Smooth muscle cell (in vitro differentiated cells): ENCODE data around the gene ZNF311. TPM values are rescaled to one million over a fixed set of nuclear protein-coding genes. Genes with fewer than 3 reads are reported as not detected.

Source experiments
- DNase-seq: peaks from one replicate; lab custom pipeline; 2025; ENCODE audit not compliant: unreplicated experiment; lab: John Stamatoyannopoulos, UW
- H2AFZ ChIP-seq: fragments of 200-600 bp; sonication (generic); 2 replicates; pipeline ENCODE4 v1.6.0; 2016; ENCODE audit warnings: antibody characterized with exemption, low read depth, mild to moderate bottlenecking
- H3F3A ChIP-seq: fragments of 200-600 bp; sonication (generic); 2 replicates; pipeline ENCODE4 v1.6.0; 2017; ENCODE audit warnings: antibody characterized with exemption, low read depth
- H3K27ac ChIP-seq: fragments of 200-600 bp; sonication (generic); 2 replicates; pipeline ENCODE4 v1.5.1; 2016; ENCODE audit warnings: low read depth, mild to moderate bottlenecking
- H3K27me3 ChIP-seq: fragments of 200-600 bp; sonication (generic); 2 replicates; pipeline ENCODE4 v1.6.1; 2016; ENCODE audit warnings: low read depth, mild to moderate bottlenecking
- H3K36me3 ChIP-seq: fragments of 200-600 bp; sonication (generic); 2 replicates; pipeline ENCODE4 v1.5.1; 2016; ENCODE audit warnings: low read depth
- H3K4me1 ChIP-seq: fragments of 200-600 bp; sonication (generic); 2 replicates; pipeline ENCODE4 v1.5.1; 2016; ENCODE audit warnings: low read depth
- H3K4me2 ChIP-seq: fragments of 200-600 bp; sonication (generic); 2 replicates; pipeline ENCODE4 v1.6.0; 2016; ENCODE audit warnings: mild to moderate bottlenecking
- H3K4me3 ChIP-seq: fragments of 200-600 bp; sonication (generic); 2 replicates; pipeline ENCODE4 v1.5.1; 2016; ENCODE audit warnings: mild to moderate bottlenecking
- H3K79me2 ChIP-seq: fragments of 200-600 bp; sonication (generic); 2 replicates; pipeline ENCODE4 v1.6.0; 2016; ENCODE audit warnings: low read depth, mild to moderate bottlenecking
- H3K9ac ChIP-seq: fragments of 200-600 bp; sonication (generic); 2 replicates; pipeline ENCODE4 v1.6.0; 2016; ENCODE audit warnings: low read depth
- H3K9me3 ChIP-seq: fragments of 200-600 bp; sonication (generic); replicated peaks from 2 replicates; pipeline ENCODE4 v1.5.1; 2016; ENCODE audit warnings: low read depth
- H4K20me1 ChIP-seq: fragments of 200-600 bp; sonication (generic); 2 replicates; pipeline ENCODE4 v1.6.0; 2016; ENCODE audit warnings: low read depth
- CTCF ChIP-seq: fragments of 200-600 bp; sonication (generic); IDR thresholded peaks from 2 replicates; pipeline ENCODE4 v1.5.1; 2017; ENCODE audit warnings: borderline replicate concordance, mild to moderate bottlenecking, antibody characterized with exemption; ENCODE audit not compliant: insufficient read depth, poor library complexity, severe bottlenecking
- WGBS: methylation state at CpG from one replicate; pipeline ENCODE4 v1.1.7; 2016; ENCODE audit warnings: low lambda C conversion rate; 5-methylcytosine and 5-hydroxymethylcytosine counted together
- polyA plus RNA-seq: library from polyadenylated mRNA; unstranded; fragments of >200 nt; fragmentation: Nextera tagmentation; extraction: Ambion mirVana; gene quantifications from 2 replicates; pipeline ENCODE4 v1.2.1, GENCODE V29; 2016
- total RNA-seq: library from RNA; depleted of rRNA; stranded (reverse); fragments of >200 nt; gene quantifications from 2 replicates; pipeline ENCODE4 v1.2.3, GENCODE V29; 2014

The ZNF311 gene
- total RNA-seq (0.58 and 2.6 TPM in 2 replicates), polyA plus RNA-seq (0.17 and 1.0 TPM in 2 replicates)

- 33% methylated on average over 27 of the region's 29 CpGs for WGBS
- Histone ChIP-seq H3K79me2 (no peaks in the 10 kb centered on the region), H3K9me3 (no peaks in the 10 kb centered on the region), H3K27me3 (peaks cover 27% of the 10 kb centered on the region), H3K9ac (no peak within 1 kb of the TSS), H3F3A (no peaks in the 10 kb centered on the region), H3K36me3 (no peaks in the 10 kb centered on the region), H3K4me2 (peak within 1 kb of the TSS; percentile 74), H3K4me1 (no peaks in the 10 kb centered on the region), H3K4me3 (peak within 1 kb of the TSS; percentile 61), H3K27ac (no peak within 1 kb of the TSS), H4K20me1 (no peaks in the 10 kb centered on the region), H2AFZ (peak within 1 kb of the TSS; percentile 45)
- TF ChIP-seq CTCF: no peak
- DNase-seq: no peak
Measured at GRCh38 chr6:29005183-29005885, at the start of gene ZNF311. ZNF311 (minus strand) TSS chr6:29005315; CDS start chr6:29003954, 1,361 bp downstream.

- Histone ChIP-seq H3F3A (no peaks in the 10 kb centered on the region), H3K4me1 (no peaks in the 10 kb centered on the region), H3K4me2 (no peak overlapping the region), H3K27me3 (peaks cover 14% of the 10 kb centered on the region), H4K20me1 (no peaks in the 10 kb centered on the region), H3K9ac (no peak overlapping the region), H3K36me3 (no peaks in the 10 kb centered on the region), H2AFZ (no peak overlapping the region), H3K4me3 (no peak overlapping the region), H3K27ac (no peak overlapping the region), H3K9me3 (no peaks in the 10 kb centered on the region), H3K79me2 (no peaks in the 10 kb centered on the region)
- DNase-seq: no peak
- 89% methylated on average over 3 of the region's 3 CpGs for WGBS
- TF ChIP-seq CTCF: no peak
Measured at GRCh38 chr6:29051680-29052079, 46.6 kb upstream of the ZNF311 start.

GRCh38 chr6:29045075-29045474 lies 40.0 kb upstream of the ZNF311 start, which contains the start of gene OR2W1:
OR2W1 (minus strand) TSS chr6:29045175; CDS start chr6:29045175, 0 bp downstream.
- H3K4me2 ChIP-seq: no peak within 1 kb of the TSS
- no peak for TF ChIP-seq CTCF

DNA sequence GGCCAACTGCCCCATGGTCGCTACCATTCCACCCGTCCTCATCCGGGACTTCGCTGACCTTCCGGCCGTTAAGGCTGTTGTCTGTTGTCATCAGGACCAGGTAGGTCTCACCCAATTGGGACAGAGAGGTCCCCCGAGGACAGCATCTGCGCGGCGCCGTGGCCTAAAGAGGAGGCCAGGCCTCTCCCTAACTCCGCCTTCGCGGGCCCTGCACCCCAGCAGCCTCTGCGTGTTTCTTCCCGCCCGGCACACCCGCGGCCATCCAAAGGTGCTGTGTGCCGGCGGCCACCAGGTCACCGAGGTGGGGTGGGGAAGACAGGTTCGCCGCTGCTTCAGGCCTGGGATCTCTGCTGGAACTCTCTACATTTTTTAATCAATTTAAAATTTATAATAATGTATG lies 30.8 kb upstream of the ZNF311 start:
- no peak for DNase-seq
- H3K4me1 ChIP-seq: no peaks in the 10 kb centered on the region
- H3K9ac ChIP-seq: no peak overlapping the region
- H3K9me3 ChIP-seq: no peaks in the 10 kb centered on the region
- no peaks in the 10 kb centered on the region for H3K79me2 ChIP-seq
- H4K20me1 ChIP-seq: no peaks in the 10 kb centered on the region
- WGBS: 95% methylated on average over 24 of the region's 24 CpGs
- H3K4me2 ChIP-seq: no peak overlapping the region
- H3K36me3 ChIP-seq: no peaks in the 10 kb centered on the region
- TF ChIP-seq CTCF: no peak
- H3K27ac ChIP-seq: no peak overlapping the region
- no peak overlapping the region for H2AFZ ChIP-seq
- no peaks in the 10 kb centered on the region for H3K27me3 ChIP-seq
- no peaks in the 10 kb centered on the region for H3F3A ChIP-seq
- no peak overlapping the region for H3K4me3 ChIP-seq

More at GRCh38 chr6:29045075-29045474, 40.0 kb upstream of the ZNF311 start, which contains the start of gene OR2W1:
- Histone ChIP-seq H2AFZ (no peak within 1 kb of the TSS), H4K20me1 (no peaks in the 10 kb centered on the region), H3K27ac (no peak within 1 kb of the TSS), H3K79me2 (no peaks in the 10 kb centered on the region), H3K36me3 (no peaks in the 10 kb centered on the region), H3K27me3 (peaks cover 21% of the 10 kb centered on the region), H3K9me3 (no peaks in the 10 kb centered on the region), H3K4me3 (no peak within 1 kb of the TSS), H3K9ac (no peak within 1 kb of the TSS), H3K4me1 (no peaks in the 10 kb centered on the region), H3F3A (no peaks in the 10 kb centered on the region)
- DNase-seq: no peak
- WGBS: 90% methylated on average over 1 of the region's 1 CpG
